Activated CD4-positive, alpha-beta T cell treated with anti-CD3 and anti-CD28 coated beads for 36 hours (primary cell): Measurements from ENCODE around the gene SURF2. TPM values are rescaled to one million over a fixed set of nuclear protein-coding genes. Genes with fewer than 3 reads are reported as not detected.
A peak's percentile ranks its signal among the peaks of the same experiment; 100 is the strongest.
"Not testable (repeated sequence)": the region's sequence is repeated elsewhere in the genome, so short reads cannot be mapped to it uniquely, and the experiment has no call there.

Experiments used
- ATAC-seq: fragments of 200-7000 bp; cut with Tn5 transposase; one replicate; pipeline ENCODE4 v1.10.0; 2021; ENCODE audit warnings: mild to moderate bottlenecking, moderate library complexity
- CTCF ChIA-PET: fragments of 350-600 bp; sonication (Branson Sonifier 250); formaldehyde crosslinking; loops from one replicate; lab custom pipeline; 2021; ENCODE audit warnings: antibody characterized with exemption; lab: Charles Lee
- POLR2A ChIA-PET: fragments of 350-600 bp; sonication (Branson Sonifier 250); formaldehyde crosslinking; loops from one replicate; lab custom pipeline; 2021; ENCODE audit warnings: antibody characterized with exemption, inconsistent platforms; lab: Charles Lee
- DNase-seq: peaks from one replicate; pipeline ENCODE4 v3.0.0-alpha.2; 2020
- H3K27ac Mint-ChIP-seq: one replicate; pipeline ENCODE4 v1.8.0; 2021; ENCODE audit warnings: mixed read lengths
- H3K27me3 Mint-ChIP-seq: one replicate; pipeline ENCODE4 v1.8.0; 2021; ENCODE audit warnings: mixed read lengths
- H3K36me3 Mint-ChIP-seq: one replicate; pipeline ENCODE4 v1.8.0; 2021; ENCODE audit warnings: low read depth, mixed read lengths
- H3K4me1 Mint-ChIP-seq: one replicate; pipeline ENCODE4 v1.8.0; 2021; ENCODE audit warnings: mixed read lengths
- H3K4me3 Mint-ChIP-seq: one replicate; pipeline ENCODE4 v1.8.0; 2021; ENCODE audit warnings: mild to moderate bottlenecking, moderate library complexity, mixed read lengths
- H3K9me3 Mint-ChIP-seq: one replicate; pipeline ENCODE4 v1.8.0; 2021; ENCODE audit warnings: low read depth, mixed read lengths
- intact Hi-C, 2 experiments: fragments of 100-400 bp; cut with DNase I in 1 of 2; cut with micrococcal nuclease in 1 of 2; formaldehyde crosslinking; loops; one replicate each; pipeline versions ENCODE4 v1.14.2 to v1.15.1; 2022 to 2024; cut with DNase I, micrococcal nuclease
- total RNA-seq, 2 experiments: library from RNA; stranded (reverse); gene quantifications; one replicate each; pipeline ENCODE4 v1.2.3, GENCODE V29; 2021

Gene SURF2
- total RNA-seq, 2 experiments from 2014 or later: 17.3 to 21.8 TPM

DNA sequence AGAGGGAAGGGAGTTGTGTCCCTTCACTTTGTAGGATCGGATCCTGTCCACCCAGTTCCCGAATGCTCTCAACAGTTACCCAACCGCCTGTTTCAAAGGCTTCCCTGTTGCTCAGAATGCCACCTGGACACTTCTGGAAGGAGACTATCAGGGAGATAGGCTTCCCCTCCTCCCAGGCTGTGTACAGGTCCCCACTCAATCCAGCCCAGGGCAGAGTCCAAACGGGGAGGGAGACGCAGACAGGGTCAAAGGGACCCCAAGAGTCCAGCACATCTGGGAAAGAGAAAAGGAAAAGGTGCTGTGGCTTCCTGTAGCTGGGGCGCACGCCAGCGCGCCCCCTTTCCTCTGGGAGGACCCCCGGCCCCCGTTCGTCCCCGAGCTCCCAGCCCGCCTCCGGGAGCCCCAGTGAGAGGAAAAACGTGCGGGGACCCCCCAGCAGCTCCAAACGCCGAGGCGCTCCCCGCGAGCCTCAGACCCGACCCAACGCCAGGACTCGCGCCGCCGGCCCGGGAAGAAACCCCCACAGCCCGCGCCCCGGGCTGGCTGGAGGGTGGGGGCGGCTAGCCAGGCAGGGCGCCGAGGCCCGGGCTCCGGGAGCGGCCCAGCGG is 18.9 kb downstream of the SURF2 start:
- peaks cover 43% of the 10 kb centered on the region for H3K36me3 Mint-ChIP-seq
- CTCF ChIA-PET: interaction anchor here (0.6 to 6.2 kb wide), 11 partner anchors 9 to 1052 kb away, joined by 3 to 44 read pairs (median 4); partner anchors contain the start of genes DDX31, REXO4, SURF1 and SURF2
- H3K4me3 Mint-ChIP-seq: peak overlapping the region; percentile 100
- peak overlapping the region; percentile 99 for H3K27ac Mint-ChIP-seq
- ATAC-seq (no peak), DNase-seq (peak; percentile 51)
- POLR2A ChIA-PET: interaction anchor here (1.1 to 9.9 kb wide), 3 partner anchors 13 to 345 kb away, joined by 3 to 287 read pairs (median 8); partner anchors contain the start of genes GTF3C5, MED22, RPL7A and SURF1
- intact Hi-C loops: loop anchor here in 1 of 2 experiments (10.0 kb wide), 3 partner anchors 500 to 1020 kb away; partner anchors contain the start of genes AK8, SETX, SPACA9 and VAV2
- no peaks in the 10 kb centered on the region for H3K9me3 Mint-ChIP-seq
- H3K4me1 Mint-ChIP-seq: peaks cover 42% of the 10 kb centered on the region
- no peaks in the 10 kb centered on the region for H3K27me3 Mint-ChIP-seq

DNA sequence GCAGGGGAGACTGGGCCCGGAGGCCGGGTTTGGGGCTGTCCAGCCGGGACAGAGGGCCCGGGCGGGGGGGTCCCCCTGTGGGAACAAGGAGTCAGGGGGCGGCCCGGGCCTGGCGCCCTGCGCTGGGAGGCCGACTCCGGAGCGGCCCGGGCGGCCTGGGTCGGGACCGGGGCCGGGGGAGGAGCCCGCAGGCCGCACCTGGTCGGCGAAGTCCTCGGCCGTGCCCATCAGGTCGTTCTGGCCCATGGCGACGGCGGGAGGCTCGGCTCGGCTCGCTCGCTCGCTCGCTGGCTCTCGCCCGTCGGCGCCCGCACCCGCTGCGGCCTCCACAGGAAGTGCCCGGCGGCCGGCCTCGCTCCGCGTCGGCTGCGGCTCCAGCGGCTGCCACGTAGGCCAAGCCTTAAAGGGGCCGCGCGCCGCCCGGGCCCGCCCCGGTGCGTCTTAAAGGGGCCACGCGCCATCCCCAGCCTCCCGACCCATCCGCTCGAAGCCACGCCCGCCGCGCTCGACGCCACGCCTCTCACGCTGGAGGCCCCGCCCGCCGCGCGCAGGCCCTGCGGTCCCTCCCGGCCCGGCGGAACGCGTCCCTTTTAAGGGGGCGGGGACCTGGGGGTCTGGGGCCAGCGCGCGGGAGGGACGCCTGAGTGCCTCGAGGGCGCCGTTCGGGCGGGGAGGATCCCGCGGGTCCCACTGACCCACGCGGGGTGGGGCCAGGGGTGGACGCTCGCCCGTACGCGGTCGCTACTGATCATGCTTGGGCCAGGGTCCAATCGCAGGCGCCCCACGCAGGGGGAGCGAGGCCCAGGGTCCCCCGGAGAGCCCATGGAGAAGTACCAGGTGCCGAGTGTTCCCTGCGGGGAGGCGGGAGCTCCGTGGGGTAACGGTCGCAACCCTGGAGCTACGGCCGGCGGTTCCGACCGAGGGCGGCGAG is 19.6 kb downstream of the SURF2 start, which contains the start of the genes STKLD1 and SURF4:
Gene STKLD1 (plus strand): TSS at position 643 of the 931 bp plus-strand sequence. CDS start 108 bp downstream, at position 751.
Gene SURF4 (minus strand): TSS at position 337 of the 931 bp plus-strand sequence. CDS start 91 bp downstream, at position 246.
- Mint-ChIP-seq H3K4me1 (peaks cover 35% of the 10 kb centered on the region), H3K27me3 (no peaks in the 10 kb centered on the region), H3K9me3 (no peaks in the 10 kb centered on the region), H3K4me3 (peak within 1 kb of the TSS; percentile 100), H3K36me3 (peaks cover 36% of the 10 kb centered on the region), H3K27ac (peak within 1 kb of the TSS; percentile 99)
- intact Hi-C loops: loop anchor here (1.0 to 10.0 kb wide), 16 partner anchors 20 to 1021 kb away; partner anchors contain the start of genes REXO4 (in 2 of the 2), AK8 (in 1 of the 2), BRD3 (in 1 of the 2) and BRD3OS (in 1 of the 2)
- peak; percentile 70 for ATAC-seq
- ChIA-PET POLR2A (interaction anchor here (0.8 to 9.9 kb wide), 3 partner anchors 24 to 39 kb away, joined by 3 to 287 read pairs (median 3); partner anchors contain the start of genes MED22, RPL7A, SURF1 and SURF2), CTCF (interaction anchor here (1.1 to 2.3 kb wide), 5 partner anchors 27 to 46 kb away, joined by 4 to 10 read pairs (median 5); partner anchors contain the start of gene REXO4)
- DNase-seq: peak; percentile 97

DNA sequence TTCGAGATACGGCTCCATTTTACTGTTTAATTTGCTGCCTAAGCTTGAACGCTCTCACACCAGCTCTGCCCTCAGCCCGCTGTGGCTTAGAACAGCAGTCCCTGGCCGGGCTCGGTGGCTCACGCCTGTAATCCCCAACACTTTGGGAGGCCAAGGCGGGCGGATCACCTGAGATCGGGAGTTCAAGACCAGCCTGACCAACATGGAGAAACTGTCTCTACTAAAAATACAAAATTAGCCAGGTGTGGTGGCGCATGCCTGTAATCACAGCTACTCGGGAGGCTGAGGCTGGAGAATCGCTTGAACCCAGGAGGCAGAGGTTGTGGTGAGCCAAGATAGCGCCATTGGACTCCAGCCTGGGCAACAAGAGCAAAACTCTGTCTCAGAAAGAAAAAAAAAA is 20.9 kb downstream of the SURF2 start:
- not testable (repeated sequence) for DNase-seq, H3K27ac Mint-ChIP-seq, ATAC-seq, H3K27me3 Mint-ChIP-seq, H3K9me3 Mint-ChIP-seq
- POLR2A ChIA-PET: interaction anchor here (0.7 to 1.4 kb wide), 4 partner anchors 30 to 896 kb away, joined by 3 read pairs; partner anchors contain the start of gene MED22
- Mint-ChIP-seq H3K4me1 (peaks cover 22% of the 10 kb centered on the region), H3K4me3 (peak overlapping the region; percentile 30), H3K36me3 (peaks cover 24% of the 10 kb centered on the region)
- CTCF ChIA-PET: interaction anchor here (0.6 to 2.3 kb wide), 7 partner anchors 9 to 759 kb away, joined by 3 to 10 read pairs (median 4); partner anchors contain the start of genes SLC2A6 and WDR5
- intact Hi-C loops: loop anchor here in 1 of 2 experiments (2.0 to 10.0 kb wide), 5 partner anchors 354 to 1022 kb away; partner anchors contain the start of genes AK8, BRD3, SETX and SPACA9

DNA sequence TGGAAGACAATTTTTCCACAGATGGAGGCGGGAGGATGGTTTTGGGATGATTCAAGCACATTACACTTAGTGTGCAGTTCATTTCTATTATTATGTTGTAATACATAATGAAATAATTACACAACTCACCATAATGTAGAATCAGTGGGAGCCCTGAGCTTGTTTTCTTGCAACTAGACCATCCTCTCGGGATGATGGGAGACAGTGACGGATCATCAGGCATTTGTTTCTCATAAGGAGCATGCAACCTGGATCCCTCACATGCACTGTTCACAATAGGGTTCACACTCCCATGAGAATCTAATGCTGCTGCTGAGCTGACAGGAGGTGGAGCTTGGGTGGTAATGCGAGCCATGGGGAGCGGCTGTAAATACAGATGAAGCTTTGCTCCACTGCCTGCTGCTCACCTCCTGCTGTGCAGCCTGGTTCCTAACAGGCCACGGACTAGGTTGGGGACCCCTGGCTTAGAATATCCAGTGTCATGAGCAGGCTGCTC is 21.4 kb downstream of the SURF2 start:
- Mint-ChIP-seq H3K9me3 (no peaks in the 10 kb centered on the region), H3K4me1 (peaks cover 17% of the 10 kb centered on the region), H3K27ac (no peak overlapping the region), H3K27me3 (no peaks in the 10 kb centered on the region), H3K4me3 (no peak overlapping the region), H3K36me3 (peaks cover 19% of the 10 kb centered on the region)
- ChIA-PET CTCF (interaction anchor here (0.6 to 2.3 kb wide), 6 partner anchors 9 to 101 kb away, joined by 3 to 10 read pairs (median 5); partner anchors contain the start of gene SLC2A6), POLR2A (no interaction called here)
- intact Hi-C loops: loop anchor here in 1 of 2 experiments (2.0 to 10.0 kb wide), 5 partner anchors 355 to 1023 kb away; partner anchors contain the start of genes AK8, BRD3, SETX and SPACA9
- ATAC-seq (no peak), DNase-seq (no peak)

DNA sequence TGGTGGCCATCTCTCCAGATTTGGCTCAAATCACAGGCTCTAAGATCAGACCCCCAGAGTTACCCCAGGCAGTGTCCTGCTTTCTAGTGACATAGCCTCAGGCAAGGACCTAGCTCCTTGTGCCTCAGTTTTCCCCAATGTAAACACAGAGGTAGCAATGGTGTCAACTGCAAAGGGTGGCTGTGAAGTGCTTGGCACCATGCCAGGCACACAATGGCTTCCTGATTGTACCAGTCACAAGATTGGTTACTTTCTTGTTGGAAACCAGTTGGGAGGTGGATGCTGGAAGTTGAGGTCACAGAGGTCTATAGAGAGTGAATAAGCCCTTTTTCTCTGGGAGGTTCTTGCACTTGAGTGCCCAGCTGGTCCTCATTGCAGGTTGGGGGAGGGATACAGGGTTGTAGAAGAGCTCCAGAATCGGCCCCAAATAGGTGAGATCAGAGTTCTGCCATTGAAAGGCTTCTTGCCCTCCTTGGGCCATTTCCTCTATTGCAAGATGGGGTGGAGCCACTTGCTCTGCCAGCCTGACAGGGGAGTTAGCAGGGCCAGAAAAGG is 22.1 kb downstream of the SURF2 start:
- intact Hi-C loops: loop anchor here in 1 of 2 experiments (10.0 kb wide), 3 partner anchors 504 to 1024 kb away; partner anchors contain the start of genes AK8, SETX, SPACA9 and VAV2

DNA sequence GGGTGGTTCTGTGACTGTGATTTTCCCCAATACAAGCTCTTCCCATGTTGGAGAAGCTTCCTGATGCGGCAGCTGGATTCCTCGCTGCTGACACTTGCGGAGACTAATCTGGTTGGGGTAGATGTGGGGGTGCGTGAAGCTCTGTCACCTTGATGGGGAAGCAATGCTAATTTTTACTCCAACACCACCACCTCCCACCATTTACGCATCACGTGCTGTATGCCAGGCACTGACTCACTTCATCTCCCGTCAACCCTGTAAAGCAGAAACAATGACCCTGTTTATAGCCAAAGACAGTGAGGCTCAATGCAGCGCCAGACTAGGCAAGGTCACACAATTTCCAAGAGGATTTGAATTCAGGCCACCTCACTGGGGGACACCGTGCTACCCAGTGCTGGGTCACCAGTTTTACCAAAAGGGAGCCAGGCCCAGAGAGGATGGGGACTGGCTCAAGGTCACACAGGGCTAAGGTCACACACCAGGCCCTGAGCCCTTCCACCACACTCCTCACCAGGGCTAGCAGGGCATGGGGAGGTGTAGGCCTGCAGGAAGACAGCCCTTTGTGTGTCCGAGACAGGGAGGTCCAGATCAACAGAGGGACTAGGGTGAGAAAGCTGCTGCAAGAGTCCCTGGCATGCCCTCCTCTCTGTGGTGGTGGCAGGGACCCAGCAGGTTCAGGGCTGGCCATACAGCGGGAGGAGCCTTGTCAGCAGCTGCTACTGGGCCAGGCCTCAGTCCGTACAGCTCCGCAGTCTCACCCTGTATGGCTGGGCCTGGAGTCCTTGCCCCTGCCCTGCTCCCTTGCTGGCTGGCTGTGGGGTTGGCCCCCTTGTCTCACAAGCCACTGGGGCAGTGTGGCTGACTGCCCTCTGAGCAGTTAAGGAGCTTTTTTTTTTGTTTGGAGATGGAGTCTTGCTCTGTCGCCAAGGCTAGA is 23.1 kb downstream of the SURF2 start:
- intact Hi-C loops: loop anchor here in 1 of 2 experiments (10.0 kb wide), 3 partner anchors 505 to 1025 kb away; partner anchors contain the start of genes AK8, SETX, SPACA9 and VAV2
- Mint-ChIP-seq H3K4me3 (no peak overlapping the region), H3K27me3 (no peaks in the 10 kb centered on the region), H3K4me1 (peaks cover 5% of the 10 kb centered on the region), H3K36me3 (peaks cover 7% of the 10 kb centered on the region), H3K9me3 (no peaks in the 10 kb centered on the region), H3K27ac (no peak overlapping the region)
- ATAC-seq (no peak), DNase-seq (no peak)
- ChIA-PET POLR2A (no interaction called here), CTCF (interaction anchor here (0.6 kb wide), 1 partner anchor 110 kb away, joined by 4 read pairs; no protein-coding TSS in a partner anchor)

More for the DNA sequence above, 22.1 kb downstream of the SURF2 start:
- DNase-seq (no peak), ATAC-seq (no peak)
- ChIA-PET POLR2A (no interaction called here), CTCF (interaction anchor here (2.3 kb wide), 1 partner anchor 39 kb away, joined by 10 read pairs; no protein-coding TSS in a partner anchor)
- H3K27ac Mint-ChIP-seq: no peak overlapping the region
- H3K4me3 Mint-ChIP-seq: no peak overlapping the region
- no peaks in the 10 kb centered on the region for H3K27me3 Mint-ChIP-seq
- H3K4me1 Mint-ChIP-seq: peaks cover 10% of the 10 kb centered on the region
- peaks cover 13% of the 10 kb centered on the region for H3K36me3 Mint-ChIP-seq
- H3K9me3 Mint-ChIP-seq: no peaks in the 10 kb centered on the region

DNA sequence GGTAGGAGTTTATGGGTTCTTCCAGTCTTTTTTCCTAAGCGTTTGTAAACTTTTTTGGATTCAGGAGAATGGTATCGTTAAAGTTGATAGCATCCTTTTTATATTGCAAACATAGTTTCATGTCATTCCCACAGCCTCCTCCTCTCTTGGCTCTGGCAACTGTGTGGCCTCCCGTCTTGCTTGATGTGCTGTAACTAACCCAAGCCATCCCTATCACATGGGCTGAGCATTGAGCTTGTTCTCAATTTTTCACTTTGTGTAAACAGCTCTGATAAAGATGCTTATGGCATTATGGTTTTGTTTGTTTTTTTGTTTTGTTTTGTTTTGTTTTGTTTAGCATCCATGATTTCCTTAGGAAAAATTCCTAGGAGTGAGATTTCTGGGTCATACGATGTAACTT is 24.4 kb downstream of the SURF2 start:
- no peak for DNase-seq
- Mint-ChIP-seq H3K27ac (no peak overlapping the region), H3K36me3 (no peaks in the 10 kb centered on the region), H3K4me1 (peaks cover 2% of the 10 kb centered on the region), H3K9me3 (no peaks in the 10 kb centered on the region), H3K27me3 (no peaks in the 10 kb centered on the region), H3K4me3 (no peak overlapping the region)
- intact Hi-C loops: no loop called here
- ChIA-PET CTCF (interaction anchor here (1.0 kb wide), 1 partner anchor 55 kb away, joined by 3 read pairs; no protein-coding TSS in a partner anchor), POLR2A (interaction anchor here (0.5 kb wide), 1 partner anchor 13 kb away, joined by 4 read pairs; no protein-coding TSS in a partner anchor)
- no peak for ATAC-seq

DNA sequence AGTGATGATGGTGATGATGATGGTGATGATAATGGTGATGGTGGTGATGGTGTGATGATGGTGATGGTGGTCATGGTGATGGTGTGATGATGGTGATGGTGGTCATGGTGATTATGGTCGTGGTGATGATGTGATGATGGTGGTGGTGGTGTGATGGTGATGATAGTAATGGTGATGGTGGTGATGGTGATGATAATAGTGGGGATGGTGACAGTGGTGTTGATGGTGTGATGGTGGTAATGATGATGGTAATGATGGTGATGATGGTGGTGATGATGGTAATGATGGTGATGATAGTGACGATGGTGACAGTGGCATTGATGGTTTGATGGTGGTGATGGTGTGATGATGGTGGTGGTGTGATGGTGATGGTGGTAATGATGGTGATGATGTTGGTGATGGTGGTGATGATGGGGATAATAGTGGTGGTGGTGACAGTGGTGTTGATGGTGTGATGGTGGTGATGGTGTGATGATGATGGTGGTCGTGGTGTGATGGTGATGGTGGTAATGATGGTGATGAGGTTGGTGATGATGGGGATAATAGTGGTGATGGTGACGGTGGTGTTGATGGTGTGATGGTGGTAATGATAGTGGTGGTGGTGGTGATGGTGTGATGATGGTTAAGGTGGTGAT is 26.3 kb downstream of the SURF2 start:
- intact Hi-C loops: no loop called here
- ChIA-PET CTCF (no interaction called here), POLR2A (no interaction called here)
- Mint-ChIP-seq H3K27ac (no peak overlapping the region), H3K4me1 (no peaks in the 10 kb centered on the region), H3K27me3 (no peaks in the 10 kb centered on the region), H3K4me3 (no peak overlapping the region), H3K36me3 (no peaks in the 10 kb centered on the region), H3K9me3 (no peaks in the 10 kb centered on the region)
- DNase-seq (no peak), ATAC-seq (no peak)

DNA sequence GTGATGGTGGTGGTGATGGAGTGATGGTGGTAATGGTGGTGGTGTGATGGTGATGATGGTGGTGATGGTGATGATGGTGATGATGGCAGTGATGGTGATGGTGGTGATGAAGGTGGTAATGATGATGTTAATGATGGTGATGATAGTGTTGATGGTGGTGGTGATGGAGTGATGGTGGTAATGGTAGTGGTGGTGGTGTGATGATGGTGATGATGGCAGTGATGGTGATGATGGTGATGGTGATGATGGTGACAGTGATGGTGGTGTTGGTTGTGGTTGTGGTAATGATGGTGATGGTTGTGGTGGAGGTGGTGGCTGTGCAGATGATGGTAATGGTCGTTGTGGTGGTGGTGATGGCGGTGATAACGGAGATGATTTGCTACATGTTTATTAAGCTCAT is 27.1 kb downstream of the SURF2 start:
- ChIA-PET CTCF (no interaction called here), POLR2A (no interaction called here)
- Mint-ChIP-seq H3K36me3 (no peaks in the 10 kb centered on the region), H3K27me3 (no peaks in the 10 kb centered on the region), H3K27ac (no peak overlapping the region), H3K4me1 (no peaks in the 10 kb centered on the region), H3K4me3 (no peak overlapping the region), H3K9me3 (no peaks in the 10 kb centered on the region)
- DNase-seq (no peak), ATAC-seq (no peak)
- intact Hi-C loops: no loop called here
